ENCODE data around the gene IRGM.
"Not testable (repeated sequence)": the region's sequence is repeated elsewhere in the genome, so short reads cannot be mapped to it uniquely, and the experiment has no call there.

IRGM gene

DNA sequence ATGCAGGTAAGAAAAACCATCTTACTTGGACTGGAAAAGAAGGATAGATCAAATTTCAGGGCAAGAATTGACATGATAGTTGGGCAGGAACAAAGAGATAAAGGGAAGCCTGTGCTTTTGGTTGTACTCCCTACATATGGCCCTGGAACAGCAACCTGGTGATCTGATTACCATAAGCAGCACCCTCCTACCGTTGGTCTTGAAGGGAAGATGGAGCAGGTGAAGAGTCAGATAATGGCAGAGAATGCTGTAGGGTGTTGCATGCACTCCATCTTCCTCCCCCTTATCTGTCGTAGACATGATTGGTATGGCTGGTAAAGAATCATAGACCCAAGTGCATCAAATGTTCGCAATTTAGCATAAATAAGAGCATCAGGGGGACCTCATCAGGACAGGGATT is 4.7 kb downstream of the IRGM start:
- TF ChIP-seq CTCF (conservative IDR thresholded peaks at IDR 0.05; ENCODE audit: low read depth, low read length): no peak
- no peak for DNase-seq (ENCODE audit: low read depth)
- H3K4me3 ChIP-seq (ENCODE audit: low read depth, low read length): no peak overlapping the region

- DNase-seq (ENCODE audit: low read depth): no peak
- no peak for TF ChIP-seq CTCF (conservative IDR thresholded peaks at IDR 0.05; ENCODE audit: low read depth, low read length)
- no peak overlapping the region for H3K4me3 ChIP-seq (ENCODE audit: low read depth, low read length)
Measured at GRCh38 chr5:150853561-150853960, 7.2 kb downstream of the IRGM start.

GRCh38 chr5:150856700-150857099 is 10.4 kb downstream of the IRGM start:
- not testable (repeated sequence) for H3K4me3 ChIP-seq (ENCODE audit: low read depth, low read length); DNase-seq (ENCODE audit: low read depth)

DNA sequence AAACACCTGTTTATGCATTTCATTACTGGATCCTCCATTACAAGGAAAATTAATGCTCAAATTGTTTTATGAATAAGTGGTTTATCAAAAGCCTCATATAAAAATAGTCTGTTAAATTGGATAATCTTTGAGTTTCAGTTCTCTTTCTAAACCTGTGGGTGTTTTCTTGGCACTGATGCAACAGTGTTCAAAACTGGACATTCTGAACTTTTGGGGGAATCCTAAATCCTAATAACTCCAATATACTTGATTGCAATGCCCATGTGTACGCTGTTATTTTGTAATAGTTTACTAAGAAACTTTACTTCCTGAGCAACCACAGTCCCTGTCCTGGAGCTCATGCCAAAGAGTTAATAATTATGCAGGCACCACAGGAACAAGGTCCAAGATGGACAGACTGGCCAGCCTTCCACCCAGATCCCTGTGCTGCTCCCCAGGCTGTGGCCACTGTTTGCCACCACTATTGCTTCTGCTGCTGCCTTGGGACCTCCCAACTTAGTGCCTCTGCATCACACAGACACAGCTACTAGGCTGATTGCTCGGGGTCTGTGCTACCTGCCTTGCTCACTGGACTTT is 14.0 kb downstream of the IRGM start:
- no peak for DNase-seq (ENCODE audit: low read depth)
- no peak for TF ChIP-seq CTCF (conservative IDR thresholded peaks at IDR 0.05; ENCODE audit: low read depth, low read length)
- no peak overlapping the region for H3K4me3 ChIP-seq (ENCODE audit: low read depth, low read length)

GRCh38 chr5:150862070-150862469 is 15.7 kb downstream of the IRGM start:
- no peak overlapping the region for H3K4me3 ChIP-seq (ENCODE audit: low read depth, low read length)
- TF ChIP-seq CTCF (conservative IDR thresholded peaks at IDR 0.05; ENCODE audit: low read depth, low read length): no peak
- DNase-seq (ENCODE audit: low read depth): no peak

DNA sequence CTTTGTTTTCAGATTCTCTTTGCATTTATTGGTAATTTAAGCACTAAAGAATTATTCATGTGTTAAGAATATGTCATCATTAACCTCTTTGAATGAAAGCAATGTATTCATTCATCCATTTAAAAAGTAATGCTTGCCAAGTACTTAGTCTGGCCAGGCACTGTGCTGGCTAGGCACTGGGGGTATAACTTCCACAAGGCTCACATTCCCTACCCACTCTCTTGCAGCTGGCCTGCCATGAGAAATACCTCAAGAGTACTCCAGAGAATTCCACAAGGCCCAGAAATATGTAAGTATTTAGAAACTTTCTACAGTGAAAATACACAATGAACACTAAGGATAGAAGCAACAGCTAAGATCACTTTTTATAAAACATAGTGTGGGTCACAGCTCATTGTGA is 33.0 kb downstream of the IRGM start:
- no peak for DNase-seq (ENCODE audit: low read depth)
- TF ChIP-seq CTCF (conservative IDR thresholded peaks at IDR 0.05; ENCODE audit: low read depth, low read length): no peak
- H3K4me3 ChIP-seq (ENCODE audit: low read depth, low read length): no peak overlapping the region

- peak; percentile 2 for DNase-seq (ENCODE audit: low read depth)
- H3K4me3 ChIP-seq (ENCODE audit: low read depth, low read length): no peak overlapping the region
- no peak for TF ChIP-seq CTCF (conservative IDR thresholded peaks at IDR 0.05; ENCODE audit: low read depth, low read length)
Measured at GRCh38 chr5:150895431-150896428, 49.4 kb downstream of the IRGM start.
